Lower lobe of right lung (tissue), 2 donors: ENCODE results near the gene CCNJL. TPM values are rescaled to one million over a fixed set of nuclear protein-coding genes. Genes with fewer than 3 reads are reported as not detected.

Experiments used
- ATAC-seq, 2 donors: fragments of 200-7000 bp; cut with Tn5 transposase; one replicate each; pipeline ENCODE4 v1.9.1; 2020 to 2022; ENCODE audit warnings: mild to moderate bottlenecking in 2 of 2, moderate library complexity in 2 of 2
- DNase-seq: peaks from one replicate; pipeline ENCODE4 v3.0.0-alpha.2; 2020
- H3K27ac ChIP-seq: fragments of 200-600 bp; one replicate; pipeline ENCODE4 v1.8.0; 2022
- H3K27me3 ChIP-seq: fragments of 200-600 bp; one replicate; pipeline ENCODE4 v1.8.0; 2022; ENCODE audit warnings: low read depth
- H3K36me3 ChIP-seq: fragments of 200-600 bp; one replicate; pipeline ENCODE4 v1.8.0; 2022; ENCODE audit warnings: mild to moderate bottlenecking
- H3K4me1 ChIP-seq: fragments of 200-600 bp; one replicate; pipeline ENCODE4 v1.8.0; 2022
- H3K4me3 ChIP-seq: fragments of 200-600 bp; one replicate; pipeline ENCODE4 v1.8.0; 2022; ENCODE audit warnings: mild to moderate bottlenecking
- H3K9me3 ChIP-seq: fragments of 200-600 bp; one replicate; pipeline ENCODE4 v1.8.0; 2022
- intact Hi-C: fragments of 100-400 bp; cut with DNase I; formaldehyde crosslinking; loops from one replicate; pipeline ENCODE4 v1.11.0; 2022
- total RNA-seq: library from RNA; stranded (reverse); fragmentation: NEBNext Ultra II Directional; extraction: Animal tissue kit (Norgen Biotek cat#: 25700); gene quantifications from one replicate; pipeline ENCODE4 v1.2.1, GENCODE V29; 2021
- TF ChIP-seq, protein P1 (sequence below): fragments of 200-600 bp; IDR thresholded peaks from one replicate; pipeline ENCODE4 v1.8.0; 2022; ENCODE audit warnings: antibody characterized with exemption, mild to moderate bottlenecking
- donor health status: DM: no; HTN: yes; CAD: no; lungs with severe emphysema.

Gene CCNJL
- total RNA-seq, 1 donor from 2014 or later = 15.5 TPM

DNA sequence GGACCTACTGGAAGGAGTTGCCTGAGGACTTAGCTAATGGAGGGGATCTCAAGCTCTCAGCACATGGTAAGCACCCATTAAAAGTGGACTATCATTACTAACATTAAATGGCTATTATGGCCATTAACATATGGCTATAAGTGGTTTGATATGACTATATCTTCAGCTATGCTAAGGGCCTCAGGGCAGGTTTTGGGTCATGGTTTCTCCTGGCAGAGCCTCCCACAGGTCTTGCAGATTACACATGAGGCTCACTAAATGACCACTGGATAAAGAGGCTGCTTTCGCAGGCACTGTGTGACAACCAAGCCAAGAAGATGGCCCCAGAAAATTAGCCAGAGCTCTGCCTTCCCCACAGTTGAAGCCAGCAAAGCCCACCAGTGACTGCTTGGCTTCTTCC, 15.4 kb downstream of the CCNJL start:
- intact Hi-C loops = no loop called here

DNA sequence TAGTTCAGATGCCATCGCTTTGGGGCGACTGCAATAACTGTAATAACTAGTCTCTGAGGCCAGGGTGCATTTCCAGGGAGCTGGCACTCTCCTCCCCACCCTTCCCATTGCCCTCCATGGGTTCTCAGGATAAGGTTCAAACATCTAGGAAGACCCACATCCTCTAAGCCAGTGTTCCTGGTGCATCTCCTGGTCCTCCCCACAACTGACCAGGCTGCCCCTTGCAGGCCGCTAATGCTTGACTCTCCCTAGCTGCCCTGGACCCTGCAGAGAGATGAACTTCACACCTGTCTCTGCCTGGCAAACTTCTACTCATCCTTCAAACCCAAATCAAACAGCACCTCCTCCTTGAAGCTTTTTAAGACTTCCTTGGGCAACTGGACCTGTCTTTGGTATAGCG, 15.9 kb downstream of the CCNJL start:
- no peaks in the 10 kb centered on the region for H3K36me3 ChIP-seq
- no peak overlapping the region for H3K4me3 ChIP-seq
- intact Hi-C loops = no loop called here
- peaks cover 19% of the 10 kb centered on the region for H3K4me1 ChIP-seq
- no peaks in the 10 kb centered on the region for H3K27me3 ChIP-seq
- ATAC-seq = no peak
- H3K9me3 ChIP-seq = no peaks in the 10 kb centered on the region
- no peak for DNase-seq
- no peak overlapping the region for H3K27ac ChIP-seq
- TF ChIP-seq, protein P1, sequence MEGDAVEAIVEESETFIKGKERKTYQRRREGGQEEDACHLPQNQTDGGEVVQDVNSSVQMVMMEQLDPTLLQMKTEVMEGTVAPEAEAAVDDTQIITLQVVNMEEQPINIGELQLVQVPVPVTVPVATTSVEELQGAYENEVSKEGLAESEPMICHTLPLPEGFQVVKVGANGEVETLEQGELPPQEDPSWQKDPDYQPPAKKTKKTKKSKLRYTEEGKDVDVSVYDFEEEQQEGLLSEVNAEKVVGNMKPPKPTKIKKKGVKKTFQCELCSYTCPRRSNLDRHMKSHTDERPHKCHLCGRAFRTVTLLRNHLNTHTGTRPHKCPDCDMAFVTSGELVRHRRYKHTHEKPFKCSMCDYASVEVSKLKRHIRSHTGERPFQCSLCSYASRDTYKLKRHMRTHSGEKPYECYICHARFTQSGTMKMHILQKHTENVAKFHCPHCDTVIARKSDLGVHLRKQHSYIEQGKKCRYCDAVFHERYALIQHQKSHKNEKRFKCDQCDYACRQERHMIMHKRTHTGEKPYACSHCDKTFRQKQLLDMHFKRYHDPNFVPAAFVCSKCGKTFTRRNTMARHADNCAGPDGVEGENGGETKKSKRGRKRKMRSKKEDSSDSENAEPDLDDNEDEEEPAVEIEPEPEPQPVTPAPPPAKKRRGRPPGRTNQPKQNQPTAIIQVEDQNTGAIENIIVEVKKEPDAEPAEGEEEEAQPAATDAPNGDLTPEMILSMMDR = no peak

More for the DNA sequence above, 15.4 kb downstream of the CCNJL start:
- DNase-seq (no peak), ATAC-seq (no peak)
- no peaks in the 10 kb centered on the region for H3K9me3 ChIP-seq
- peak overlapping the region; percentile 71 for H3K27ac ChIP-seq
- no peak overlapping the region for H3K4me3 ChIP-seq
- H3K4me1 ChIP-seq = peaks cover 14% of the 10 kb centered on the region
- no peaks in the 10 kb centered on the region for H3K36me3 ChIP-seq
- TF ChIP-seq, protein P1 = no peak
- H3K27me3 ChIP-seq = no peaks in the 10 kb centered on the region

DNA sequence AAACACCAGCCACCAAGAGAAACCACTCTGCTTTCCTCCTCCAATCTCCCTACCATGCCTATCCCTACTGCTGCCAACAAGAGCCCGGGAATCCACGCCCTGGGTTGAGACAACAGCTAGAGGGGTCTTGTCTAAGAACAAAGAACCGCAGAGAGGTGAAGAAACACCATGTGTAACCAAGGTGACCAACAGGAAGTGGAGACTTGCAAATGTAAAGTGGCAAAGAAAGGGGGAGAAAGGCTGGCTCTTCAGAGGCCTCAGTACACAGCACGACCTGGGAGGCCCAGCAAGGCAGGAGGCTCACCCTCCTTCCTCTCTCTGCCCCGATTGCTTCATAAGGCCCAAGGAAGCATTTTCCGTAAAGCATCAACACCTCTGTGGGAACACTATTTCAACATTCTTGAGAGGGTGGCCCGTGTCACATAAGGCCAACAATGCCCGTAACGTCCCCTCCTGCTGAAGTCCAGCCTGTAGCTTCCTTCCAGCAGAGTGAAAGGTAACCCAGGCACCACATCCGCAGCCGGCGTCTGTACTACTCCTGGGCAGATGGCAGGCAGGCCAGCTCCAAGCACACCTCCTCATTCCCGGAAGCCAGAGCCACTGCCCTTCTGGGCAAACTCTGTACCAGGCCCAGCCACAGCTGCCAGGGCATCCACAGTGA, 18.3 kb downstream of the CCNJL start:
- H3K36me3 ChIP-seq = no peaks in the 10 kb centered on the region
- peak; percentile 86 to 91 for ATAC-seq
- intact Hi-C loops = no loop called here
- TF ChIP-seq, protein P1 = no peak
- peak; percentile 88 for DNase-seq
- H3K4me1 ChIP-seq = peaks cover 32% of the 10 kb centered on the region
- H3K9me3 ChIP-seq = no peaks in the 10 kb centered on the region
- H3K27me3 ChIP-seq = no peaks in the 10 kb centered on the region
- peak overlapping the region; percentile 83 for H3K27ac ChIP-seq
- no peak overlapping the region for H3K4me3 ChIP-seq

DNA sequence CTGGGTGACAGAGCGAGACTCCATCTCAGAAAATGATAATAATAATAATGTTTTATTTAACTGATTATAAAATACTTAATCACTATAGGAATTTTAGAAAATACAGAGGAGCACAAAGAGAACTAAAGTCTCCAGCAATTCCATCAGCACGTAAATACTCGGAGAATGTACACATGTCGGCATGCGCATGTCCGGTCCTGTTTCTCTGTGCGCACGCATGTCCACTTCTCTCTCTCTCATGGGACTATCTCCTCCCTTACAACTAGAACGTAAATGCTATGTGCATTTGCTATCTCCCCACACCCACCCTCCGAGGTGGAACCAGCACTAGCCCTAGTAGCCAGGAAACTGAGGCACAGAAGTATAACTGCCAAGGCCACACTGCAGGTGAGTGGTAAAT, 19.0 kb downstream of the CCNJL start:
- intact Hi-C loops = no loop called here
- no peak for DNase-seq
- Histone ChIP-seq H3K4me1 (peaks cover 37% of the 10 kb centered on the region), H3K27ac (peak overlapping the region; percentile 83), H3K9me3 (no peaks in the 10 kb centered on the region), H3K4me3 (no peak overlapping the region), H3K27me3 (no peaks in the 10 kb centered on the region), H3K36me3 (no peaks in the 10 kb centered on the region)
- no peak for ATAC-seq
- TF ChIP-seq, protein P1 = no peak

DNA sequence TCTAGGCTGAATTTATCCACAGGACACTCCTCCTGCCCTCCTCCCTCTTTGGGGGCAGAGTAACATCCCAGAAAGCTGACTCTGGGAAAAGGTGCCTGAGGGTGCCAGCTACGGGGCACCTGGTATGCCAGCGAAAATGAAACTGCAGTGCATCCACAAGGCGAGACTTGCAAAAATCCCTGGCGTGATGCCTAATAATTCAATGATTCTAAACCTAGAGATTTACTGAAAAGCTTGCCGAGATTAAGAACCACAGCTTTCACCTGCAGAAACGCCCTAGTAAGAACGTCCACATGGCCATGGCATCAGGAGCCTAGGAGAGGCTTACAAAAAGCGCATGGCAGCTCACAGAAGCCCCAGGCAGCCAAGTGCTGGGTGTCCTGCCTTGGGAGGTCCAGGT, 20.9 kb downstream of the CCNJL start:
- no peak for ATAC-seq
- Histone ChIP-seq H3K36me3 (no peaks in the 10 kb centered on the region), H3K4me3 (no peak overlapping the region), H3K4me1 (peaks cover 57% of the 10 kb centered on the region), H3K27ac (peak overlapping the region; percentile 65), H3K27me3 (no peaks in the 10 kb centered on the region), H3K9me3 (no peaks in the 10 kb centered on the region)
- DNase-seq = no peak
- intact Hi-C loops = no loop called here
- TF ChIP-seq, protein P1 = no peak
